Measurements from ENCODE around the gene RPL38.

The RPL38 gene

DNA sequence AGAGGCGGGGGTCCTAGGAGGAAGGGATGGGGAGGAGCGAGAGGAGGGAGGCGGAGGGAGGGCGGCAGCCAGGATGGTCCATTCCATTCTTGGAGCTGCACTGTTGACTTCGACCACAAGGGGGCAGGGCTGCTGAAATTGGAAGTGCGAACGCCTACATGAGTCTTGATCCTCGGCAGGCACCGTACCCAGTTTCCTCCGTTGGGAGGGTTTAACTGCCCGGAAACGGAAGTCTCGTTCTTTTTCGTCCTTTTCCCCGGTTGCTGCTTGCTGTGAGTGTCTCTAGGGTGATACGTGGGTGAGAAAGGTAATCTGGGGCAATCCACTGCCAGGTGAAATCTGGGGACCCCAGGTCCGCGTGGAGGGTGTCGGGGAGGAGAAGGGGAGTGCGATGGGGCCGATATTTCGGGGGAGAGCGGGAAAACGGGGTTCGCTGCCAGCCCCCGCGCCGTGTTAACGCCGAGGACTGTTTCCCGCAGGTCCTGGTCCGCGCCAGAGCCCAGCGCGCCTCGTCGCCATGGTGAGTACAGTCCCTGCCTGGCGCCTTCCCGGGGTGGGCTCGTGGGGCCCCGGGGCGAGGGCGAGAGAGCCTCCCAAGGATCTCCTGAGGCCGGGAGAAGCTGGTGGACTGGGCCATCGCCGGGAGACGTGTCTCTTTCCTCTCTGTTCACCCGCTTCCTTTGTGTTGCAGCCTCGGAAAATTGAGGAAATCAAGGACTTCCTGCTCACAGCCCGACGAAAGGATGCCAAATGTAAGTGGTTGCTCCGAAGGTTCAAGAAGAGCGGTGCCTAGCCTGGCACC, at the start of gene RPL38:
RPL38 (plus strand) TSS at position 240 of the 802 bp plus-strand sequence; CDS start at position 518, 278 bp downstream.
- peak; percentile 95 for DNase-seq (ENCODE audit: low read depth)

DNA sequence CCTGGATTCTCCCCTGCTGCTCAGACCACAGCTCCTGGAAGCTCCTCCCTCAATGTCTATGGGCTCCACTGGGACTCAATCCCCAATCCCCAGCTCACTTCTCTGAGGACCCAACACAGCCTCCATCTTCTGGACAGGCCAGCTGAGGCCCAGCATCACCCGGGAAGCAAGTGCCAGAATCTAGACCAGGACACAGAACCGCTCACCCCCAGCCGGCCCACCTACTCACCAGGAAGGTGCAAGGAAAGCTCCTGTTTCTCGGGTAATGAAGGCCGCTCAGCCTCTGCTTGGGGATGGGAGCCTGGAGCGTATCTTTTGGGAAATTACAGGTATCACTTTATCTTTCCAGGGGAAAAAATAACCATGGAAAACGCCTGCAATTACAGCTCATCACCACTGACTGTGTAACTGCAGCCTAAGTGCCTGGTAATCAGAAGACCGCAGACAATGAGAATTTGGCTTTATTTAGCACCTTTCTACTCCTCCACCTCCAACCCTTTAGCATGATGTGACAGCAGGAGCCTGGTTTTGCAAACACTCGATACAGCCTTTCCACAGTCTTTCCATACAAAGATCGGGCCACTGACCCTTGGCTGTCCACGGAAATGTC, 49.6 kb upstream of the RPL38 start:
- DNase-seq (ENCODE audit: low read depth): no peak

DNA sequence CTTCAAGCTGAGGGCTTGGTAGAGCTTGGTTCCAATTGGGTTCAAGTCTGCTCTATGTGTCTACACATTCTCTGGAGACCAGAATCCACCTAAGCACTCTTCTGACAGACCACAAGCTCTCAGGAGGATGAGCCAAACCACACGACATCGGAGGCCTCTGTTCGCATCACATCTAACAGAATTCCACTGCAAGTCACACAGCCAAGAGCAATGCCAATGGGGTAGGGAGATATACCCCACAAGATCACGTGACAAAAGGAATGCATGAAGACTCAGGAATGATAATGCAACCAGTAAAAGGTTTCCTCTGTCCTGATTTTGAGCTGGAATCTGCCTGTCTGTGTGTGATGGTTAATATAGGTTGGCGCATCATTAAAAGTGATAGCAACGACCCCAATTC, 46.6 kb upstream of the RPL38 start:
- no peak for DNase-seq (ENCODE audit: low read depth)

DNA sequence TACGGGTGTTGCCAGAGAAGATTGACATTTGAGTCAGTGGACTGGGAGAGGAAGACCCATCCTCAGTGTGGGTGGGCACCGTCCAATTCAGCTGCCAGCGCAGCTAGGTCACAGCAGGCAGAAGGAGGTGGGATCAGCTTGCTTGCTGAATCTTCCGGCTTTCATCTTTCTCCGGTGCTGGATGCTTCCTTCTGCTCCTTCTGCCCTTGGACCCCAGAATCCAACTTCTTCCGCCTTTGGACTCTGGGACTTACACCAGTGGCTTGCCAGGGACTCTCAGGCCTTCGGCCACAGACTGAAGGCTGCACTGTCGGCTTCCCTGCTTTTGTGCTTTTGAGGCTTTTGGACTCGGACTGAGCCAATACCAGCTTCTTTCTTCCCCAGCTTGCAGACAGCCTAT, 46.1 kb upstream of the RPL38 start:
- no peak for DNase-seq (ENCODE audit: low read depth)

DNA sequence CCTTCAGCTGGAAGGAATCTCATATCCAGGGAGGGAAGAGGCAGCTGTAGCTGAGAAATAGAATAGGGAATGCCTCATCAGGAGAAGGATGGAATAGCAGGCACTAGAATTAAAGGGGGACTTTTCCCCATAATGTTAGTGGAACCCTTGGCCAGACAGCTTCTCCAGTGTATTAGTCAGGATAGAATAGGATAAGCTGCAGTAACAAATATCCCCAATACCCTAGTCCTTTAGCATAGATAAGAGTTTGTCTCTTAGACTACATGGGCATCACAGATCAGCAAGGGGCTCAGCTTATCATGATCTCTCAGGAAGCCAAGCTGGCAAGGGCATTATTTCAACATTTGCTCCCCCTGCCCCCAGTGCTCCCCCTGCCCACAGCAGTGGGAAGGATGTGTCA, 44.7 kb upstream of the RPL38 start:
- DNase-seq (ENCODE audit: low read depth): no peak

DNA sequence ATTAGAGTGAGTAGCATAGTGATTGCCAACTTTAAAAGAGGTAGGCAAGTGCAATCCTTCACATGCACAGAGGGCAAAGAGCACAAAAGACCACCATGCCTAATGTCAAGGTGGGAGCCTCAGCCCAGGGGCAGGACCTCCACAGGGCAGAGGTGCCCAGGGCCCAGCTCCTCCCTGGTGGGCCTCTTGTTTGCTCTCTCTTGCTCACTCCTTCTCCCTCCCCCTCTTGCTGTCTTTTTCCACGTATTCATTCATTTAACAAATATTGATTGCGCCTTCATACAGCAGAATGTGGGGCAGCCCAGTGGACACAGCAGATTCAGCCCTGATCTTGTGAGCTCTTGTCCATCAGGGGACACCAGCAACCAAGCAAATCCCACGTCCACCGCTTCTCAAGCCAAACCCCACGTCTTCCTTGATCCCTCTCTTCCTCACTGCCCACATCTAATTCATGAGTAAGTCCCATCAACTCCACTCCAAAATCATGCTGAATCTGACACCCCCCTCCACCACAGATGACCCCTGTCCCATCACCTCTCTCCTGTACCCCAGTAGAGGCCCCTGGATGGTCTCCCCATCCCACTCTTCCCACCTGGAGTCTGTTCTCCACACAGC, 44.1 kb upstream of the RPL38 start:
- no peak for DNase-seq (ENCODE audit: low read depth)

DNA sequence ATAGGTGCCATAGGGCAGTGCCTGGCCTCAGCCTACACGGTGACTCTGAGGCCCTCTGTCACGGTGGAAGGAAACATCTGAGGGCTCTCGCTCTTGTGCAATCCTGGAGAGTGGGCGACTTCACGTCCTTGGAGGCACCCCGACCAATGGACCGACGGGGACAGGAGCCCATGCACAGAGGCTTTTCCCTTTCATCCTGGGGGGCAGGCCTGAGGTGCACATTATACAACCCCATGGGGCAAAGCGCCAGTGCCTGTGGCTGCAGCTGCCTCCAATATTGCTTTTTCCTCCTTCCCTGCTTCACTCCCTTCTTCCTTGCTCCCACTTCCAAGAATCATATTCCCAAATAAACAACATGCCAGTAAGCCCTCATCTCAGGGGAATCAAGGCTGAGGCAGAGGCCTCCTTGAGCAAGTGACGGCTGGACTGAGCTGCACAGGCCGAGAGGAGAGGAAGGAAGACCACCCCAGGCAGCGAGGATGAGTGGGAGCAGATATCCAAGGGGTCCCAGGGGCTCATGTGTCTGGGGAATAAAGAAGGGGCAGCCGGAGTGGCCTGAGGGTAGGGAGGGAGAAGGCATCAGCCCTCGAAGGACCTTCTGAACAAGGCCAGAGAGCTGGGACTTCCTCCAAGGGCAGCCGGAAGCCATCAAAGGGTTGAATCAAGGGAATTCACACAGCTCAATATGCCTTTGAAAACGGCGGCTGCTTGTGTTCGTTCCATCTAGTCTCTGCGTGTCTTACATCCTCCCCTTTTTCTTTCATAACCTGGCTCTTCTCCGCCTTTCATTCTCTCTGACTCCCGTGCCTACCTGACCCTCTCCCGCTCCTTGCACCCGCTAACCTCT, 42.6 kb upstream of the RPL38 start:
- no peak for DNase-seq (ENCODE audit: low read depth)

DNA sequence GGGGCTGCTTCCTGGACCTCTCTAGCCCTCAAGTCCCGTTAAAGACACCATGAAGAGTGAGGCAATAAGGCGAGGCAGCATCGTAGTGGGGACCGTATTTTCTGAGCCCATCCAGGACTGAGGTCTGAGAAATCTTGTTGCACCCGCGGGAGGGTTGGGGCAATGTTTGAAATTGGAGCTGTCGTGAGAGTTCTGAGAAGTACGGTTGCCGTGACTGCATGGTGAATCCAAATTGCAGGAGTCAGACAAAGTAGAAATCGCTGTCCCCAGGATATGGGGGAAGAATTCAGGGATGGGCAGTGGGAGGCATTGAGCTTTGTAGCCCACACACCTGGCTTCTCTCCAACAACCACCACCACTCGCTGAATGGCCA, 42.0 kb upstream of the RPL38 start:
- DNase-seq (ENCODE audit: low read depth): no peak

DNA sequence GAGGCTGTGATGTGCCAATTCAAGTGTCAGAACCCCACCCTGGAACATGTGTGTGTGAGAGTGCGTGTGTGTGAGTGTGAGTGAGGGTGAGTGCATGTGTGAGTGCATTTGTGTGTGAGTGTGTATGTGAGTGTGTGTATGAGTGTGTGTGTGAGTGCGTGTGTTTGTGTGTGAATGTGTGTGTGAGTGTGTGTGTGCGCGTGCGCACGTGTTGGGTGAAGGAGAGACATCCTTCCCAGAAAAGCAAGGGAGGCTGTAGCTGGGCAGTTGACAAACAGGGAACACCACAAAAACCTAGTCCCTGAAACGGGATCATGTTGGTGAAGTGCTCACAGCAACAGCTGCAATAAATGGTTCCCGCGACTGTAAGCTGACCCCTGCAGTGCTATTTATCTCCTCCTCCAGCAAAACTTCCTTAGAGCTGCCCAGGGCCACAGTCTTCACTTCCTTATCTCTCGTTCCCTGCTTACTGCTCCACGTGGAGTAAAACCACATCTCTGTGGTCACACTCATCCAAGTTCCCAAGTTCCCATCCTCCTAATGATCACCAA, 40.1 kb upstream of the RPL38 start:
- DNase-seq (ENCODE audit: low read depth): no peak

DNA sequence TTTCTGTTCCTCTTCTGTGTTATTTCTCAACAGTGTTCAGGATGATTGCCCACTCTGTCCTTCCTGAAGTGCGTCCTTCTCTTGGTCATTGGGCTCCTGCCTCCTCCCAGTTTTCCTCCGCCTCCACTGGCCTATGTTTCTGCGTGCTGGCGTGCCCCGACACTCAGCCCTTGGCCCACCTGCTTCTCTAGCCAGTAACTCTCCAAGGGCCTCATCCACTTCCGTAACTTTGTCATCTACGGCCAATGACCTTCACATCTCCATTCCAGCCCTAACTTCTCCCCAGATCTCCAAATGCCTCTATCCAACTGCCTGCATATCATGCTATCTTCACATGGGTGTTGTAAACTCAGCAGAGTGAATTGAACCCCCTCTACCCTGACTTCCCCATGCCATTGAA, 39.6 kb upstream of the RPL38 start:
- no peak for DNase-seq (ENCODE audit: low read depth)

DNA sequence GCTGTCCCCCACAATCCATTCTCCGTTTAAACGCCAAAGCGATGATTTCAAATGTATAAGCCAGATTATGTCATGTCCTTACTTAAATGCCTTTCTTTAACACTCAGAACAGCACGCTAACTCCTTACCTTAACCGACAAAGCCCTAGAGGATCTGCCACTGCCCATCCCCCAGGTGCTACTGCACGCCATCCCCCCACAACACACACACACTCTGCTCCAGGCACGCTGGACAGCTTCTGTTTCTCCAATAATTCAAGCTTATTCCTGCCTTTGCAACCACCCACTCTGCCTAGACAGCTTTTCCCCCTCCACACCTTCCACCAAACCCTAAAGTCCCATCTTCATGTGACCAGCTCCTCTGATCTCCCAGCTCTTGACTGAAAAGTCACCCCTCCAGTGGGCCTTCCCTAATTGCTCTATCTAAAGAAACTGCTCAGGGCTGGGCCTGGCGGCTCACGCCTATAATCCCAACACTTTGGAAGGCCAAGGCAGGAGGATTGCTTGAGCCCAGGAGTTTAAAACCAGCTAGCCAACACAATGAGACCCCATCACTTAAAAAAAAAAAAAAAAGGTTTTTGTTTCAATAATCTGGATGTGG, 38.9 kb upstream of the RPL38 start:
- no peak for DNase-seq (ENCODE audit: low read depth)

DNA sequence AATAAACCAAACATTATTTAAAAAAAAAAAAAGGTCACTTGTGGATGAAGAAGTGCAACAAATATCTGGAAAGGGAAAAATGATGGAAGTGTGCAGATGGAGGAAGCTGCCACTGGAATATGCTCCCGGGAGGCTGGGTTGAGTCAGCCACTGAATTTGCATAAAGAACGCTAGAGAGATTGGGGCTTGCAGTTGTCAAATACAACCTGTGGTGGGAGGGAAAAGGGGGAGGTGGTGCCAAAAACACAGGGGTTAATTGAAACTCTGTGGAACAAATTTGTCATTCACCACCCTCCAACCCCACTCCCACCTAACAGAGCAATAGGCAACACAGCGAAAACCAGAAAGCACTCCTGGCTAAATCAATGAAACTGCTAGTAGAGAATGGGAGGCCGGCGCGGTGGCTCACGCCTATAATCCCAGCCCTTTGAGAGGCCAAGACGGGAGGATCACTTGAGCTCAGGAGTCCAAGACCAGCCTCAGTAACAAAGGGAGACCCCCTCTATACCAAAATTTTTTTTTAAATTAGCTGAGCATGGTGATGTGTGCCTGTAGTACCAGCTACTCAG, 37.6 kb upstream of the RPL38 start:
- DNase-seq (ENCODE audit: low read depth): no peak

DNA sequence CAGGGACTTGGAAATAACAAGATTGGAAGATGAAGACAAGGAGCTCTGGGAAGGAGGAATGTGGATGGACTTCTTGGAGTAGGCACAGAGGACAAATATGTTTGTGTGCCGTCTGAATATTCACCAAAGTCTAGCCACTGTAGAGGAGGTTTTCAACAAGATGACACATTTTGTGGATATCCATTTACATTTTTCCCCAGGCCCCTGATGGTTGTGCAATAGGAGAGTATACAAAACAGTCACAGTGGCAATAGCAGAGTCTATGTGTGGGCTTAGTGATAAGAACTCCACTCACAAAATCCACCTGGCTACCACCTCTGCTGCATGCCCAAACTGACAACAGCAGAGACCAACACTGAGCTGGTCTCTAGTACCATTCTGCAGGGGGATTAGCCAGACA, 32.6 kb upstream of the RPL38 start:
- DNase-seq (ENCODE audit: low read depth): no peak

DNA sequence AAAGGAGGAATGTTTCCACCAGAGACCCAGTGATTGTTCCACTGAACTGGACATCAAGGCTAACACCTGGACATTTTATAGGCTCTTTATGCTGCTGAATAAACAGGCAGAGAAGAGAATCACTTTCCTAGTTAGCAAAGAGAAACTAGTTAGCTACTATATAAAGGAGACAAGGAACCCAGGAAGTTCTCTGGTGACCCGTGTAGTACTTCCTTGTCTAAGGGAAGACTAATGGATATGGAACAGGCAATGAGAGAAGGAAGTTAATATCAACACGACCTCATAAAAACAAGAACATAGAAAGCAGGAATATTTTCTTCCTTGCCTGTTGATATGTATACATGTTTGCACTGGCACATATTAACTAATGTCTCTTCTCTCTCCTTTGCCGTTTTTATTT, 30.8 kb upstream of the RPL38 start:
- DNase-seq (ENCODE audit: low read depth): no peak

DNA sequence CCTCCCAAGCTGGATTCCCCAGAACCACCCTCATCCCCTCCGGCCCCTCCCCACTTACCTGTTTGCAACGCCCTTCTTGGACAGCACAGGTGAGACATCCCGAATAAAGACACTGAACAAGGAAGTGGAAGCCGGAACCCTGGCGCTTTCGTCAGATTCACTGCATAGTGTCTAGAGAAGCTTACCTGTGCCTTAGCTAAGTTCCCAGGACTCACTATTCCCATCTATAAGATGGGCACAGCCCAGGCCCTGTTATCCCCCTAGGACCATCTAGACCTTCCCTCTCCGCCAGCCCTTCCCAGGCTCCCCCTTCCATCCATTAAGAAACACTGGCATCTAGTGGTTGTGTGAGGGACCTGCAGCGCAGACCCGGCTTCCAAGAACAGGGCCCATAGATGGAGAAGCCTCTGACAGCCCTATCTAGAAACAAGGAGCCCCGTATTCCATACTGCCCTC, 26.9 kb upstream of the RPL38 start:
- no peak for DNase-seq (ENCODE audit: low read depth)

DNA sequence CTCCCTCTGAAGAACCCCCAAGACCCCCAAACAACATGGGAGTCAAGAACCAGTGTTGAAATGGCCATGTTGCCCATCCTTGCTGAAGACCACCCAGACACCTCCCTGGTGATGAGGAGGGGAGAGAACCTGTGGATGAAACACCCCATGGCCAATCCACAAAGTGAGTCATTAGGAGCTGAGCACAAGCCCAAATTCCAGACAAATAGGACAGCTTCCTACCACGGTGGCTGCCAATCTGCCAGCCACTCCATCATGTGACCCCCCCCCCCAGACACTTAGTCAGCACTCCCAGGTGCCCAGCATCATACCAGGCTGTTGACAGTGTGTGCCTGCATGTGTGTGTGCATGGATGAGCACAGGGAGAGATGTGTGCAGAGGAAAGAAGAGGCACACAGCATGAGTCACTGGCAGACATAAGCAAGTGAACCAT, 26.4 kb upstream of the RPL38 start:
- DNase-seq (ENCODE audit: low read depth): no peak

DNA sequence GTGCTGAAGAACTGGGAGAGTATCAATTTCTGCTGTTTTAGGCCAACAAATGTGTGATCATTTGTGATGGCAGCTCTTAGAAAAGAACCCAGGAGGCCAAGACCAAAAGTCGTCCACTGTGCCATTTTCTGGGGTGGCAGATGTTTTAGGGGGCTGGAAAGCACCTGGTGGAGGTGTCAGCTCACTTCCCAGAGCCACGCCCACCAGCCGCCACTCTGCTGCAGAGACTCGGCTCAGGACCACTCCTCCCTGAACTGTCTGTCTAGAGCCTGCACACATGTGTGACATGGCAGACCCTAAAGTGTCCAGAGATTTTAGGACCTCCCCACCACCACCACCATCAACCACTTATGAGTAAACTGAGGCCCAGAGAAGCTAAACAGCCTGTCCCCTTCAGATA, 23.9 kb upstream of the RPL38 start:
- no peak for DNase-seq (ENCODE audit: low read depth)

DNA sequence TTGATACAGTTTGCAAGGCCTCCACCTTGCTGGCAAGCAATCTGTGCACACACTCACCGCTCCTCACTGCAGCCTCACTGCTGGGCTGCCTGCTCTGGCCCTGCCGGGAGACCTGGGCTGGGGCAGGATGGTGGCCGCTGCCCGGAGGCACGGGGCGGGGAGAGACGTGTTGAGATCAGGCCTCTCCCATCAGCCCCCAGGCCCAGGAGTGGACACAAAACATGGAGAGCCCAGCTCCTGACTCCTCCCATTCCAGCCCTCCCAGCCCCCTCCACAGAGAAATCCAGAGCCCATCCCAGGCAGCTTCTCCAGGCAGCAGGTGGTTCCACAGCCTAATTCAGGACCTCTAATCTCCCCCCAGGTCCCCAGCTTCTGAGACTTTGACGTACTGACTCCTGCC, 23.1 kb upstream of the RPL38 start:
- no peak for DNase-seq (ENCODE audit: low read depth)

DNA sequence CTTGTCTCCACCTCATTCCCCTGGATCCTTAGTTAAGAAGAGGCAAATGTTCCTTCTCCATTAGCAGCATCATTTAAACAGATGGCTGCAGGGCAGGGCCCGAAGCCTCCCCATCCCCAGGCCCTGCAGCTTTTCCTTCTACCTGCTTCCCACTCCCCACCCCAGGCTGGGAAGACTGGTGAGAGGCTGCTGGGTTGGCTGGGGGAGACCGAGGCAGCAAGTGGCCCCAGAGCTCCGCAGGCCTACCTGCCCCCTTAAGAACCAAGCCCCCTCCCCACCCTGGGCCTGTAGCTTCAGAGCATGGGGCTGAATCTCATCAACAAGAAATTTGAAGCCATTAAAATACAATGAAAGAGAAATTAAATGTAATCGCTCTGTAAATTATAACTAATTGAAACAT, 22.1 kb upstream of the RPL38 start:
- DNase-seq (ENCODE audit: low read depth): no peak

DNA sequence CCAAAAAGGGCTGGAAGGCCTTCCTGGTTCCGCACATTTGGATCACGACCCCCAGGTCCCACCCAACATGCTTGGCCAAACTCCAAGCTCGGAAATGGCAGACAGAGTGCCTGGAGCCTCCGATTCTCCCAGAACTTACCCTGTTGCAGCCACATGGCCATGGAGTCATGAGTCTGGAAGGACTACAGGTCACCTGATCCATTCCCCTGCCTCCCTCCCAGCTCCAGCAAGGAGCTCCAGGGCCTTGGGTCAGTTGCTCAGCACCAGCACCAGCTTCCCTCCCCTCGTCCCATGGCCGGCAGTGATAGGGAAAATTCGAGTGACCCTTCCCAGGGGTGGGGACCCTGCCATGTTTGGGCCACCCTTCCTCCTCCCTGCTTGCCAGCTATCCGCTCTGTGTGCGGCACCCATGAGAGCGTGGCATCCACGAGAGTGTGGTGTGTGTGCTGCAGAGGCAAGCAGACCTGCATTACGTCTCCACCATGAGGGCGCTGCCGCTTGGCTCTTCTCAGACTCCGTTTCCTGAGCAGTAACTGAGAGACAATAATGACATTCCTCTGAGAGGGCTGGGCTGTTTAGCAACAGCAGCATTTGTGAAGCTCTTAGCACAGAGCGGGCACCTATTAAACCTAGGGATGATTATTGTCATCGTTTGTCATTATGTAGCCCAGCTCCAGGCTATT, 21.3 kb upstream of the RPL38 start:
- no peak for DNase-seq (ENCODE audit: low read depth)

DNA sequence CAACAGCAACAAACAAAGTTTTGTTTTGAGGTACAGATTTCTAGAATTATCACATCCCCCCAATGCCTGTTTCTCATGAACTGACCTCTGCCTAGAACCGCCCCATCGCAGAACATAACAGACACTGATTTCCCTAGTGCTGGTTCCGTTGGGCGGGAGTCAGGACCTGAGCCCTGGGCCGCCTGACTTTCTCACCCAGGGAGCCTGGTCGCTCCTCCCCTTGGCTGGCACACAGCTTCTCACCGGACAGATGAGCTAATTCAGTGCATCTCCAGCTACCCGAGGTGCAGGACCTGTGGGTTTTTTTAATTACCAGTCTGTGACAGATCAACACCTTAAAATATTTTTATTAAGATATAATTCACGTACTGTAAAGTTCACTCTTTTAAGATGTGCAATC, 20.1 kb upstream of the RPL38 start:
- DNase-seq (ENCODE audit: low read depth): no peak

Data from GM04504 (cell line).